CD4-positive, alpha-beta T cell treated with Interleukin-12 subunit alpha and Interleukin-12 subunit beta, for 1 hour (primary cell): ENCODE results near the gene SCFD1.
"Not testable (repeated sequence)": the region's sequence is repeated elsewhere in the genome, so short reads cannot be mapped to it uniquely, and the experiment has no call there.

Experiments
- DNase-seq: peaks from one replicate; pipeline ENCODE4 v3.0.0-alpha.2; 2020

SCFD1 gene

GRCh38 chr14:30621940-30622830, at the start of gene SCFD1:
Gene SCFD1 (plus strand): TSS chr14:30622319. CDS start chr14:30622339, 20 bp downstream.
- DNase-seq, result peak; percentile 91

- no peak for DNase-seq
Measured at GRCh38 chr14:30572771-30573170, 49.3 kb upstream of the SCFD1 start.

GRCh38 chr14:30573226-30573814, 48.8 kb upstream of the SCFD1 start:
- no peak for DNase-seq

GRCh38 chr14:30573966-30574365, 48.2 kb upstream of the SCFD1 start:
- no peak for DNase-seq

GRCh38 chr14:30574777-30575176, 47.3 kb upstream of the SCFD1 start:
- DNase-seq, result not testable (repeated sequence)

GRCh38 chr14:30576333-30576732, 45.8 kb upstream of the SCFD1 start:
- DNase-seq, result not testable (repeated sequence)

GRCh38 chr14:30580616-30581282, 41.4 kb upstream of the SCFD1 start:
- no peak for DNase-seq

- DNase-seq, result no peak
Measured at GRCh38 chr14:30581283-30581625, 40.9 kb upstream of the SCFD1 start.

- DNase-seq, result no peak
Measured at GRCh38 chr14:30582376-30582775, 39.7 kb upstream of the SCFD1 start.

- DNase-seq, result no peak
Measured at GRCh38 chr14:30584058-30584630, 38.0 kb upstream of the SCFD1 start.

- no peak for DNase-seq
Measured at GRCh38 chr14:30585204-30585603, 36.9 kb upstream of the SCFD1 start.

- no peak for DNase-seq
Measured at GRCh38 chr14:30587141-30587540, 35.0 kb upstream of the SCFD1 start.

- DNase-seq, result no peak
Measured at GRCh38 chr14:30588873-30589272, 33.2 kb upstream of the SCFD1 start.

- DNase-seq, result no peak
Measured at GRCh38 chr14:30596935-30597334, 25.2 kb upstream of the SCFD1 start.

GRCh38 chr14:30597504-30597903, 24.6 kb upstream of the SCFD1 start:
- no peak for DNase-seq

- no peak for DNase-seq
Measured at GRCh38 chr14:30600922-30601918, 20.9 kb upstream of the SCFD1 start.

- DNase-seq, result no peak
Measured at GRCh38 chr14:30603402-30603801, 18.7 kb upstream of the SCFD1 start.

GRCh38 chr14:30604696-30605095, 17.4 kb upstream of the SCFD1 start:
- DNase-seq, result not testable (repeated sequence)

- no peak for DNase-seq
Measured at GRCh38 chr14:30607156-30607780, 14.9 kb upstream of the SCFD1 start.

- DNase-seq, result no peak
Measured at GRCh38 chr14:30608533-30609006, 13.5 kb upstream of the SCFD1 start.

- DNase-seq, result peak; percentile 29
Measured at GRCh38 chr14:30610787-30611343, 11.3 kb upstream of the SCFD1 start.
